ENCODE measurements around the gene KRT6C.

KRT6C gene

DNA sequence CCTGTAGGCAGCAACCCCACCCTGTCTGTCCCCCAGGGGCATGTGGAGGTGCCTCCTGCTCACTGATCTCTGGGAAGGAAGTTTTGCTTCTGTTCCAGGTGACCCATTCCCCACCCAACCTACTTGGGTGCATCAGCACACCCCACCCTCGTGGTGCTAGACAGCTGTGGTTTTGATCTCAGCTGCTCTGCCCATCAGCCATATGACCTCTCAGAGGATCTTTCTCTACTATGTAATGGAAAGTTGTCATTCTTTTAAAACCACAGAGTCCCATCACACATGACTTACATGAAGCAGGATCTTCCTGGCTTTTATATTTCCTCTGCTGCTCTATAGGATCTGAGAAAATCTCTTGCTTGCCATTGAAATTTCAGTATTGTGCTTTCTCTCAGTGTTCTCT lies 53.9 kb downstream of the KRT6C start:
- peaks cover 20% of the 10 kb centered on the region for H3K4me1 ChIP-seq (ENCODE audit: control insufficient read depth, insufficient read depth, low read length, unreplicated experiment)
- H3K27me3 ChIP-seq (ENCODE audit: insufficient read depth, low read length) = 0 out of 2 replicates have a peak, but pooled peaks cover 4% of the 10 kb centered on the region
- H3K79me2 ChIP-seq (ENCODE audit: control insufficient read depth, insufficient read depth, low read length, unreplicated experiment) = no peaks in the 10 kb centered on the region
- H2AFZ ChIP-seq (ENCODE audit: low read length, unreplicated experiment) = no peak overlapping the region
- H3K36me3 ChIP-seq (ENCODE audit: insufficient read depth, low read length) = no peaks in the 10 kb centered on the region
- no peak overlapping the region for H3K27ac ChIP-seq (ENCODE audit: low read depth, low read length)
- no peak overlapping the region for H3K4me3 ChIP-seq (ENCODE audit: low read depth, low read length)

- Histone ChIP-seq H3K36me3 (ENCODE audit: insufficient read depth, low read length) (no peaks in the 10 kb centered on the region), H3K27me3 (ENCODE audit: insufficient read depth, low read length) (0 out of 2 replicates have a peak, but pooled peaks cover 4% of the 10 kb centered on the region), H3K27ac (ENCODE audit: low read depth, low read length) (no peak overlapping the region)
Measured at GRCh38 chr12:52418576-52419110, 55.0 kb downstream of the KRT6C start.

More at GRCh38 chr12:52418576-52419110, 55.0 kb downstream of the KRT6C start:
- H3K79me2 ChIP-seq (ENCODE audit: control insufficient read depth, insufficient read depth, low read length, unreplicated experiment) = no peaks in the 10 kb centered on the region
- H3K4me3 ChIP-seq (ENCODE audit: low read depth, low read length) = no peak overlapping the region
- H2AFZ ChIP-seq (ENCODE audit: low read length, unreplicated experiment) = no peak overlapping the region
- H3K4me1 ChIP-seq (ENCODE audit: control insufficient read depth, insufficient read depth, low read length, unreplicated experiment) = peaks cover 20% of the 10 kb centered on the region

Data from ACC112 (cell line).